Suppressor macrophage treated with lipopolysaccharide for 1 hour (primary cell): ENCODE measurements around the gene PYROXD2.
A peak's percentile ranks its signal among the peaks of the same experiment; 100 is the strongest.

Experiments used
- DNase-seq, 3 donors: peaks; one replicate each; pipeline ENCODE4 v3.0.0-alpha.2; 2020 to 2022

PYROXD2 gene

GRCh38 chr10:98433881-98434732 is 19.1 kb upstream of the PYROXD2 start:
- DNase-seq: no peak

- no peak for DNase-seq
Measured at GRCh38 chr10:98433371-98433770, 18.4 kb upstream of the PYROXD2 start.

GRCh38 chr10:98432330-98432729 is 17.3 kb upstream of the PYROXD2 start:
- no peak for DNase-seq

- DNase-seq: no peak
Measured at GRCh38 chr10:98431016-98431415, 16.0 kb upstream of the PYROXD2 start.

GRCh38 chr10:98430427-98430826 is 15.4 kb upstream of the PYROXD2 start:
- no peak for DNase-seq

- DNase-seq: no peak
Measured at GRCh38 chr10:98429320-98430072, 14.5 kb upstream of the PYROXD2 start.

- no peak for DNase-seq
Measured at GRCh38 chr10:98427011-98427515, 12.1 kb upstream of the PYROXD2 start.

GRCh38 chr10:98425511-98426352 is 10.8 kb upstream of the PYROXD2 start:
- peak; percentile 62 to 77 (median 68) for DNase-seq

- no peak for DNase-seq
Measured at GRCh38 chr10:98424295-98425254, 9.6 kb upstream of the PYROXD2 start.

- no peak for DNase-seq
Measured at GRCh38 chr10:98423691-98424120, 8.7 kb upstream of the PYROXD2 start.

- DNase-seq: no peak
Measured at GRCh38 chr10:98422182-98422581, 7.2 kb upstream of the PYROXD2 start.

- no peak for DNase-seq
Measured at GRCh38 chr10:98420786-98421185, 5.8 kb upstream of the PYROXD2 start.

- no peak for DNase-seq
Measured at GRCh38 chr10:98419469-98420261, 4.7 kb upstream of the PYROXD2 start.

GRCh38 chr10:98418665-98419468 is 3.9 kb upstream of the PYROXD2 start:
- DNase-seq: no peak

GRCh38 chr10:98417973-98418664 is 3.1 kb upstream of the PYROXD2 start:
- no peak for DNase-seq

- DNase-seq: no peak
Measured at GRCh38 chr10:98417481-98417959, 2.5 kb upstream of the PYROXD2 start.

- no peak for DNase-seq
Measured at GRCh38 chr10:98416606-98417388, 1.8 kb upstream of the PYROXD2 start.

GRCh38 chr10:98415731-98416119 is 743 bp upstream of the PYROXD2 start:
- DNase-seq: no peak
